ENCODE data around the gene TMEM187. TPM values are rescaled to one million over a fixed set of nuclear protein-coding genes. Genes with fewer than 3 reads are reported as not detected.
"Not testable (repeated sequence)": the region's sequence is repeated elsewhere in the genome, so short reads cannot be mapped to it uniquely, and the experiment has no call there.

The TMEM187 gene
- total RNA-seq, 2 experiments from 2014 or later = 4.4 to 5.4 TPM

GRCh38 chrX:153971450-153972367, 845 bp upstream of the TMEM187 start, which contains the start of gene HCFC1:
Gene HCFC1 (minus strand): TSS chrX:153971818. CDS start chrX:153970840, 978 bp downstream.
- intact Hi-C loops (cut with DNase I, micrococcal nuclease) = loop anchor here (1.0 to 10.0 kb wide), 17 partner anchors 13 to 791 kb away; partner anchors contain the start of genes EMD (in 2 of the 2), IDH3G (in 2 of the 2), SSR4 (in 2 of the 2) and ABCD1 (in 1 of the 2)
- H3K27ac Mint-ChIP-seq = peak within 1 kb of the TSS; percentile 100
- peaks cover 31% of the 10 kb centered on the region for H3K36me3 Mint-ChIP-seq (ENCODE audit: low read depth)
- ChIA-PET POLR2A (interaction anchor here (1.1 to 1.7 kb wide), 2 partner anchors 46 to 399 kb away, joined by 4 to 8 read pairs; partner anchors contain the start of gene ARHGAP4), CTCF (interaction anchor here (0.6 to 1.0 kb wide), 4 partner anchors 23 to 402 kb away, joined by 3 to 5 read pairs (median 3); no protein-coding TSS in a partner anchor)
- ATAC-seq (peak; percentile 34), DNase-seq (peak; percentile 94)
- H3K4me1 Mint-ChIP-seq = peaks cover 31% of the 10 kb centered on the region
- no peaks in the 10 kb centered on the region for H3K27me3 Mint-ChIP-seq
- H3K4me3 Mint-ChIP-seq = peak within 1 kb of the TSS; percentile 94
- no peaks in the 10 kb centered on the region for H3K9me3 Mint-ChIP-seq (ENCODE audit: low read depth)

DNA sequence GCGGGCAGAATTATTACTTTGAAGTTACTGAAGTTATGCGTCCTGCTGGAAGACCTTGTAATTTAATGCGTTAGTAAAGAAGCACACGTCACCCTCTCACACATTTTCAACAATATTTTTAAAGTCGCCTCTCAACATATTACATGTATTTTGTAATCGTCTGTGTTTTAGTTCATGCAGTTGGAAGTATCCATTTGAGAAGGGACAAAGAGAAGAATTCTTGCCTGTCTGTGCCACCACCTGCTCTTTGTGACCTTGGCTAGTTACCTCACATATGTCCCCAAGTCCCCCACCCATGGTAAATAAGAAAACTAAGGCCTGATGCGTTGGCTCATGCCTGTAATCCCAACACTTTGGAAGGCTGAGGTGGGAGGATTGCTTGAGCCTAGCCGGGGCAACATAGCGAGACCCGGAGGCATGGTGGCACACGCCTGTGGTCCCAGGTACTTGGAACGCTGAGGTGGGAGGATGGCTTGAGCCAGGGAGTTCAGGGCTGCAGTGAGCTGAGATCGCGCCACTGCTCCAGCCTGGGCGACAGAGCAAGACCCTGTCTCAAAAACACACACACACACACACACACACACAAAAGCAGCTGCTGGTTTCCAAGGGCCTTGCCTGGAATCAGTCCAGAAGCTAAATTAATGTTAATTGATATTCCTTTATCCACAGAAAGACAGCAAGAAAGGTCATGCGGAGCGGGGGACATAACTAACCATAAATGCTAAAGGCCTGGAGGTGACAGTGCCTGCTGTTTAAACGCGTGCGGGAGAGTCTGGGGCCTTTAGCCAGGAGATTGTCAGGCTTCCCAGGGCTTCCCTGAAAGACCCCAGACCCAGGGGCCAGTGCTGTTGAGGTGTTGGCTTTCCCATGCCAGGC, 811 bp downstream of the TMEM187 start:
- H3K27me3 Mint-ChIP-seq = no peaks in the 10 kb centered on the region
- no peak for ATAC-seq
- H3K9me3 Mint-ChIP-seq (ENCODE audit: low read depth) = no peaks in the 10 kb centered on the region
- peaks cover 17% of the 10 kb centered on the region for H3K36me3 Mint-ChIP-seq (ENCODE audit: low read depth)
- POLR2A ChIA-PET = interaction anchor here (0.9 kb wide), 1 partner anchor 12 kb away, joined by 3 read pairs; no protein-coding TSS in a partner anchor
- H3K4me1 Mint-ChIP-seq = peaks cover 16% of the 10 kb centered on the region
- intact Hi-C loops (cut with DNase I, micrococcal nuclease) = loop anchor here (2.0 to 10.0 kb wide), 5 partner anchors 49 to 789 kb away; partner anchors contain the start of genes ATP6AP1 (in 1 of the 2), DKC1 (in 1 of the 2), EMD (in 1 of the 2) and FLNA (in 1 of the 2)
- CTCF ChIA-PET = interaction anchor here (0.6 to 1.1 kb wide), 3 partner anchors 11 to 355 kb away, joined by 3 to 4 read pairs (median 3); no protein-coding TSS in a partner anchor
- H3K4me3 Mint-ChIP-seq = peak overlapping the region; percentile 88
- no peak for DNase-seq
- H3K27ac Mint-ChIP-seq = peak overlapping the region; percentile 97

DNA sequence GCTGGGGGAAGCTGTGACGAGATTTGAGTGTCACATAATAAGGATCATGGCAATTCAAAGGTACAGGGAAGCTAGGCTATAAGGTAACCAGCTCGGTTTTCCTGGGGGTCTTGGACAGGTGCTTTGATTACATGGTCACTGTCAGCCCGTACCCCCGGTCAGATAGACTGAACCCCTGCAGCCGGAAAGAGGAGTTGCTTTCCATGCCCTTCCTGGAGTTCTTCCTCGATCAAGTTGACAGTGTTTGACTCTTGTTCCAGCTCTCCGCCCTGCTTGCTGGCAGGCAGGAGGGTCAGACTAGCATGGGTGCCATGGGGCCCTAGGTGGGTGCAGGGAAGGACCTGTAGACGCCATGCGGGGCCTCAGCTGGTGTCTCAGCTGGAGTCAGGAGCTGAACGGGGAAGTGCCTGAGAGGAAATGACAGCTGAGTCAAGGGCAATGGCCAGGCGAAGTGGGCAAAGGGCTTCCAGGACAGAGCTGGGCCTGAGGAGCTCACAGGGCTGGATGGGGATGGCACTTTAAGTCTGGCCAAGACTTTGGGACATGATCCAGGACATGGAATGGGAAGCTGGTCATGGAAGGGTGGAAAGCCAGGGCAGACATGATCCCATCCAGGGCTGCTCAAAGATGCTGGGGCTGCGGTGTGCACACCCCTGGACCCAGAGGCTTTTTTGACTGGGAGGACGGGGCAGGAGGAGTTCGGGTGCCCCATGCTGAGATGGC, 1.6 kb downstream of the TMEM187 start:
- CTCF ChIA-PET = interaction anchor here (0.6 to 1.1 kb wide), 4 partner anchors 10 to 567 kb away, joined by 3 to 4 read pairs (median 3); no protein-coding TSS in a partner anchor
- Mint-ChIP-seq H3K27ac (peak overlapping the region; percentile 97), H3K9me3 (ENCODE audit: low read depth) (no peaks in the 10 kb centered on the region), H3K4me1 (peaks cover 16% of the 10 kb centered on the region), H3K27me3 (no peaks in the 10 kb centered on the region), H3K36me3 (ENCODE audit: low read depth) (peaks cover 14% of the 10 kb centered on the region), H3K4me3 (peak overlapping the region; percentile 88)
- DNase-seq = no peak
- POLR2A ChIA-PET = interaction anchor here (0.9 kb wide), 1 partner anchor 11 kb away, joined by 3 read pairs; no protein-coding TSS in a partner anchor
- no peak for ATAC-seq
- intact Hi-C loops (cut with DNase I, micrococcal nuclease) = loop anchor here (5.0 to 10.0 kb wide), 4 partner anchors 48 to 788 kb away; partner anchors contain the start of genes ATP6AP1 (in 1 of the 2), DKC1 (in 1 of the 2), EMD (in 1 of the 2) and FLNA (in 1 of the 2)

GRCh38 chrX:153974726-153975286, 2.3 kb downstream of the TMEM187 start:
- Mint-ChIP-seq H3K36me3 (ENCODE audit: low read depth) (peaks cover 8% of the 10 kb centered on the region), H3K27me3 (no peaks in the 10 kb centered on the region), H3K27ac (peak overlapping the region; percentile 97), H3K4me1 (peaks cover 16% of the 10 kb centered on the region), H3K4me3 (peak overlapping the region; percentile 88), H3K9me3 (ENCODE audit: low read depth) (no peaks in the 10 kb centered on the region)
- DNase-seq = no peak
- intact Hi-C loops (cut with DNase I, micrococcal nuclease) = loop anchor here (5.0 to 10.0 kb wide), 4 partner anchors 47 to 787 kb away; partner anchors contain the start of genes ATP6AP1 (in 1 of the 2), DKC1 (in 1 of the 2), EMD (in 1 of the 2) and FLNA (in 1 of the 2)
- POLR2A ChIA-PET = no interaction called here
- no peak for ATAC-seq
- CTCF ChIA-PET = interaction anchor here (0.6 kb wide), 1 partner anchor 566 kb away, joined by 3 read pairs; no protein-coding TSS in a partner anchor

DNA sequence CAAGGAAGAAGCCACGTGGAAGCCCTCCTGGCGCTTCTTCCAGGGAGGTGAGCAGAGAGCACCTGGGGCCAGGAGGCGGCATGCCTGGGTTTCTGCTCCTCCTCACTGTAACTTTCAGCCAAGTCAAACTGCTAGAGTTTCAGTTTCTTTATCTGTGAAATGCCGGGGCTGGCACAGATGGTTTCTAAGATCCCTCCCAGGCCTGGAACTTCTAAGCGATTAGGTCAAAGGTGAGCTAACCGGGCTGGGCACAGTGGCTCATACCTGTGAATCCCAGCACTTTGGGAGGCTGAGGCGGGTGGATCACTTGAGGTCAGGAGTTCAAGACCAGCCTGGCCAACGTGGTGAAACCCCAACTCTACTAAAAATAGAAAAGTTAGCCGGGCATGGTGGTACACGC, 7.8 kb downstream of the TMEM187 start:
- H3K4me1 Mint-ChIP-seq = peaks cover 48% of the 10 kb centered on the region
- intact Hi-C loops (cut with DNase I, micrococcal nuclease); H3K9me3 Mint-ChIP-seq (ENCODE audit: low read depth); H3K36me3 Mint-ChIP-seq (ENCODE audit: low read depth); H3K27me3 Mint-ChIP-seq: not testable (repeated sequence)
- H3K4me3 Mint-ChIP-seq = peak overlapping the region; percentile 62
- ATAC-seq = peak; percentile 54
- peak; percentile 50 for DNase-seq
- CTCF ChIA-PET = interaction anchor here (0.6 kb wide), 1 partner anchor 166 kb away, joined by 3 read pairs; no protein-coding TSS in a partner anchor
- H3K27ac Mint-ChIP-seq = peak overlapping the region; percentile 96
- POLR2A ChIA-PET = interaction anchor here (0.6 kb wide), 1 partner anchor 120 kb away, joined by 3 read pairs; no protein-coding TSS in a partner anchor

- ChIA-PET CTCF (interaction anchor here (0.6 to 1.3 kb wide), 4 partner anchors 22 to 346 kb away, joined by 3 read pairs; no protein-coding TSS in a partner anchor), POLR2A (interaction anchor here (0.6 to 0.8 kb wide), 2 partner anchors 56 to 392 kb away, joined by 4 read pairs; partner anchors contain the start of gene ARHGAP4)
- Mint-ChIP-seq H3K36me3 (ENCODE audit: low read depth) (peaks cover 7% of the 10 kb centered on the region), H3K27me3 (no peaks in the 10 kb centered on the region), H3K4me1 (peaks cover 45% of the 10 kb centered on the region), H3K9me3 (ENCODE audit: low read depth) (no peaks in the 10 kb centered on the region), H3K4me3 (peak overlapping the region; percentile 62), H3K27ac (peak overlapping the region; percentile 96)
- no peak for ATAC-seq
- DNase-seq = no peak
- intact Hi-C loops (cut with DNase I, micrococcal nuclease) = no loop called here
Observed at GRCh38 chrX:153981231-153981630, 8.7 kb downstream of the TMEM187 start.

- DNase-seq (peak; percentile 82), ATAC-seq (peak; percentile 43)
- Mint-ChIP-seq H3K36me3 (ENCODE audit: low read depth) (peaks cover 7% of the 10 kb centered on the region), H3K4me1 (peaks cover 45% of the 10 kb centered on the region), H3K9me3 (ENCODE audit: low read depth) (no peaks in the 10 kb centered on the region), H3K27ac (peak overlapping the region; percentile 96), H3K4me3 (peak overlapping the region; percentile 62), H3K27me3 (no peaks in the 10 kb centered on the region)
- intact Hi-C loops (cut with DNase I, micrococcal nuclease) = no loop called here
- CTCF ChIA-PET = interaction anchor here (0.6 to 1.3 kb wide), 4 partner anchors 21 to 346 kb away, joined by 3 read pairs; no protein-coding TSS in a partner anchor
- POLR2A ChIA-PET = interaction anchor here (0.6 to 0.8 kb wide), 2 partner anchors 56 to 392 kb away, joined by 4 read pairs; partner anchors contain the start of gene ARHGAP4
Observed at GRCh38 chrX:153981771-153982533, 9.4 kb downstream of the TMEM187 start.

GRCh38 chrX:153983321-153983801, 10.8 kb downstream of the TMEM187 start:
- Mint-ChIP-seq H3K27me3 (no peaks in the 10 kb centered on the region), H3K36me3 (ENCODE audit: low read depth) (peaks cover 7% of the 10 kb centered on the region), H3K4me1 (peaks cover 45% of the 10 kb centered on the region), H3K9me3 (ENCODE audit: low read depth) (no peaks in the 10 kb centered on the region), H3K4me3 (no peak overlapping the region), H3K27ac (peak overlapping the region; percentile 70)
- ChIA-PET POLR2A (no interaction called here), CTCF (no interaction called here)
- DNase-seq = peak; percentile 45
- intact Hi-C loops (cut with DNase I, micrococcal nuclease) = no loop called here
- no peak for ATAC-seq
